ENCODE data around the gene PTPRK. TPM values are rescaled to one million over a fixed set of nuclear protein-coding genes. Genes with fewer than 3 reads are reported as not detected.
A peak's percentile ranks its signal among the peaks of the same experiment; 100 is the strongest.

PTPRK gene
- total RNA-seq, 2 donors from 2014 or later: 0.77 to 0.78 TPM

DNA sequence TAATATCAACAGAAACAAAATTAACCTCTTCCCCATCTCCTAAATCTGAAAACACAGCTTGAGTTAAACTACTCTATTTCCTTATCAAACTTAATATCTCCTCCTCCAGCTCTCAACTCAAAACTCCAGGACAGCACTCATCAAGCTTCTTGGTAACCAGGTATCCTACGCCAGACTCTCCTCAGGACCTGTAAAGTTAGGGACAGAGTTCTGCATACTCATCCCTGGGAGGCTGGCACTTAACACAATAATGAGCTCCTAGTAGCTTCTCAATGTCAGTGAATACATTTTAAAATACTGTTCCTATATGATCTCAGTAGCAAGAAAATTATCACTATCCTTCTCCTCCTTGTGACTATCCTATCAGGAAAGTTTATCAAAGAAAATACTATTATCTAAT is 240.3 kb downstream of the PTPRK start:
- no peak for ATAC-seq
- DNase-seq: no peak

DNA sequence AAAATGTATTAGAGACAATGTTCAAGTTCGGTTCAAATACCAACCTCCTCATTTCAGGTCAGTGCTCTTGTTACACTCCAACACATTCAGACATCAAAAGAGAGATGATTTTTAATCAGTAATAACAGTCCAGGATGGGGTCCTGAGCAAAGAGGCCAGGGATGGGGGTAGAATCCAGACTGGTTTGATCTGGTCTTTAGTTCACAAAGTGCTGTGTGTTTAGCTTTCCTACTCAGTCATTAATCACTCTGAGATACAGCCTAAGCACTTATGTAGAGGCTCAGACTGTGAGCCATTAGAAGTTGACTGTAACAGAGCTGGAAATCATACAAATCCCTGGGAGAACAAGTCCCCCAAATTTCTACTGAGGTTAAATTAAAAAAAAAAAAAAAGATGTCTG is 241.6 kb downstream of the PTPRK start:
- no peaks in the 10 kb centered on the region for H3K36me3 Mint-ChIP-seq (ENCODE audit: low read depth)
- DNase-seq (no peak), ATAC-seq (no peak)
- H3K4me1 Mint-ChIP-seq: peaks cover 2% of the 10 kb centered on the region
- no peaks in the 10 kb centered on the region for H3K27me3 Mint-ChIP-seq
- no peaks in the 10 kb centered on the region for H3K9me3 ChIP-seq (ENCODE audit: control insufficient read depth, low read length, poor library complexity, severe bottlenecking)
- no peak overlapping the region for H3K27ac Mint-ChIP-seq
- H3K4me3 Mint-ChIP-seq: no peak overlapping the region

More for the DNA sequence above, 240.3 kb downstream of the PTPRK start:
- Mint-ChIP-seq H3K4me3 (no peak overlapping the region), H3K27ac (no peak overlapping the region), H3K4me1 (peaks cover 7% of the 10 kb centered on the region), H3K36me3 (ENCODE audit: low read depth) (no peaks in the 10 kb centered on the region), H3K27me3 (no peaks in the 10 kb centered on the region)
- no peaks in the 10 kb centered on the region for H3K9me3 ChIP-seq (ENCODE audit: control insufficient read depth, low read length, poor library complexity, severe bottlenecking)

DNA sequence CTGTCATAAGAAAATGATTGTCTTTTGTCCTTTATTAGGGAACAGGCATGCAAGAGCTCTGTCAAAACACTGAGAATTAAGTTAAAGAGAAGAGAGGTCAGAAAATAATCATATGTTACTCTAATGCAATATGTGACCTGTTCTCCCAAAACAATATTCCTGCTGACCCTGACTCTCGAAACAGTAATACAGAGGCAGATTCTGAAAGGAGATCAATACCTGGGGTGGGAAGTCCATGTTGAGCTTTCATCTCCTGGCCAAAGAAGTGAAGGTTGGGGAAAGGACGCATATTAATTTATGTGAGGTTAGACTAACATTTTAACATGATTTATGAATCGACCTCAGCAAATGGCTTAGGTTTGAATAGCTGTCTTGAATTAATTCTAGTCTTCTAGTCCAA is 243.0 kb downstream of the PTPRK start:
- Mint-ChIP-seq H3K27ac (no peak overlapping the region), H3K36me3 (ENCODE audit: low read depth) (no peaks in the 10 kb centered on the region), H3K4me3 (no peak overlapping the region), H3K27me3 (no peaks in the 10 kb centered on the region), H3K4me1 (peaks cover 2% of the 10 kb centered on the region)
- DNase-seq (no peak), ATAC-seq (no peak)
- H3K9me3 ChIP-seq (ENCODE audit: control insufficient read depth, low read length, poor library complexity, severe bottlenecking): no peaks in the 10 kb centered on the region

DNA sequence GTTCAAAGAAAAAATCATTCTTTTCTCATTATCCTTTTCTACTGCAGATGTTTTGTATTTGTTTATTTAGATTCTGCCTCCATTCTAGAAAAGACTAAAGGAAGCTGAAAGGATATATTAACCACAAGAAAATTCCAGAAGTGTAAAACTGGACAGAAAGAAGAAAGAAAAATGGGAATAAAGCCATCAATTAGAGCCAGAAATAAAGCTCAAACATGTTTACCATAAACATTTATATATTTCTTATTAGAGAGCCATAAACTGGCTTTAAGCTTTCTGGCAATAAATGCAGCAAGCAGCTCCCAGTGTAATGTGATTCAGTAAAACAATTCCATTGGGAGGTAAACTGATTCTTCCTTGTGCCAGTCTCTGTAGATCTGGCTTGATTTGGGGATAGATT is 244.1 kb downstream of the PTPRK start:
- H3K36me3 Mint-ChIP-seq (ENCODE audit: low read depth): no peaks in the 10 kb centered on the region
- H3K9me3 ChIP-seq (ENCODE audit: control insufficient read depth, low read length, poor library complexity, severe bottlenecking): no peaks in the 10 kb centered on the region
- H3K27ac Mint-ChIP-seq: no peak overlapping the region
- ATAC-seq (no peak), DNase-seq (no peak)
- H3K27me3 Mint-ChIP-seq: no peaks in the 10 kb centered on the region
- H3K4me1 Mint-ChIP-seq: no peaks in the 10 kb centered on the region
- no peak overlapping the region for H3K4me3 Mint-ChIP-seq

DNA sequence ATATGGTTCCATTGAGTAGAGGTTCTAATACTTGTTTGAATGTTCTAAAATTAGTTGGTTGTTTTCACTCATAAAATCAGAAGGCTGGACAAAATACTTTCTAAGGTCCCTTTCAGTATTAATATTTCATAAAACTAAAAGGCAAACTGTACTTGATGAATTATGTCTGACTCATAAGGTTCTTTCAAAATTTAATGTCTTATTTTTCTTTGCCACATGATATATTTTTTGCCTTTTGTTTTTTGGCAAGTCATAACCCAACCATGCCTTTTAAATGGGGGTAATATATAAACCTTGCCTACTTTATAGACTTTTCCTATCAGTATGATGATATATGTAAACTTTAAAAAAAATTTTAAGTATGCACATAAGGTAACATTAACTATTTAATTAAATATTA is 244.7 kb downstream of the PTPRK start:
- Mint-ChIP-seq H3K27me3 (no peaks in the 10 kb centered on the region), H3K27ac (no peak overlapping the region), H3K4me3 (no peak overlapping the region), H3K36me3 (ENCODE audit: low read depth) (no peaks in the 10 kb centered on the region), H3K4me1 (no peaks in the 10 kb centered on the region)
- ATAC-seq: no peak
- DNase-seq: no peak
- no peaks in the 10 kb centered on the region for H3K9me3 ChIP-seq (ENCODE audit: control insufficient read depth, low read length, poor library complexity, severe bottlenecking)

DNA sequence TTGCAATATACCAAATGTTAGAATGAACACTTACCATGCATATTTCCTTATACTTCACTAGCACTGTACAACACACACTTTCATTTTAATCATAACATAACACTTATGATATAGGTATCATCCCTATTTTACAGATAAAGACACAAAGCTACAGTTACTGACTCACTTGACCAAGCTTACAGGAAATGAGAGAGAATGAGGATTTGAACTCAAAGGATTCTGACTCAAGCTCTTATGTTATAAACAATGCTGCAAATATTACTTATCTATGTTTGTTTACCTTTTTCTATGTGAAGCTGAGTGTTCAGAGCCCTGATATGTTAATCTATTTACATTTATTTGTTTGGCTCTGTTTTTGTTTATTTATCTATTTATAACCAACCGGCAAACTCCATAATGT is 245.4 kb downstream of the PTPRK start:
- no peaks in the 10 kb centered on the region for H3K27me3 Mint-ChIP-seq
- H3K36me3 Mint-ChIP-seq (ENCODE audit: low read depth): no peaks in the 10 kb centered on the region
- H3K4me1 Mint-ChIP-seq: no peaks in the 10 kb centered on the region
- H3K27ac Mint-ChIP-seq: no peak overlapping the region
- H3K4me3 Mint-ChIP-seq: no peak overlapping the region
- H3K9me3 ChIP-seq (ENCODE audit: control insufficient read depth, low read length, poor library complexity, severe bottlenecking): no peaks in the 10 kb centered on the region
- DNase-seq (no peak), ATAC-seq (no peak)

DNA sequence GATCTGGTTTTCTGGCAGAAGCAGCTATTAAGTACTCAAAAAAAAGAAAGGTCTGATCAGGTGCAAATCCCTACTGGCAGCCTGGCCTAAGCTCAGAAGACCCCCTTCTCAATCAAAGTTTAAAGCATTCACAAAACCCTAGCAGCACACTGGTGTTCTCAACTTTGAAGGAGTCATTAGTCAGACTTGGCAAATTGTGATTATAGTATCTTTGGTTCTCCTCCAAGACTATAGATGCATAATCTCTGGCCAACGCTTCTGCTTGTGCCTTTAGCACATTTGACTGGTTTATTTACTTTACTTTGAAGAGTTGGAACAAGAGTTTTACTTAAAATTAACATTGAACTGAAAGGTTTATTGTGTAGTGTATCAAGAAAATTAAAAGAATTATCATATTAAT is 248.9 kb downstream of the PTPRK start:
- Mint-ChIP-seq H3K27me3 (peaks cover 1% of the 10 kb centered on the region), H3K27ac (no peak overlapping the region), H3K4me3 (no peak overlapping the region), H3K4me1 (no peaks in the 10 kb centered on the region), H3K36me3 (ENCODE audit: low read depth) (peaks cover under 1% of the 10 kb centered on the region)
- DNase-seq: no peak
- H3K9me3 ChIP-seq (ENCODE audit: control insufficient read depth, low read length, poor library complexity, severe bottlenecking): no peaks in the 10 kb centered on the region
- ATAC-seq: no peak

DNA sequence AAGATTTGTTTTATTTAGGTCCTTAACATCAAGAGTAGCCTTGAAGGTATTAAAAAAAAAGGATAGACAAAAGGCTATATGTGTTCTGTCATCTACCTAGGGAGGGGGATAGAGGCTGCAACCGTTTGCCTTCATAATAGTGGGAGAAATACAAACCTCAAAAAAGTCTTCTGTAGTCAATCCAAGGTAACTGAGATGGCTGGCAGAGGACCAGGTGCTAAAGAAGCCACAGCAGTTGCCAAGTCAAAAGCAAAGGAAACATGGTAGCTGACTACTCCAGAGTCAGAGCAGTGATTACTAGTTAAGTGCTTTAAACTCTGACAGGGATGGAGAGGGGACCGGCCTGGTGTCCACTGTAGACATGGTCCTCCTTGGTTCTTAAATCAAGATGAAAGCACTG is 249.4 kb downstream of the PTPRK start:
- Mint-ChIP-seq H3K27me3 (peaks cover 6% of the 10 kb centered on the region), H3K4me1 (no peaks in the 10 kb centered on the region), H3K27ac (no peak overlapping the region), H3K4me3 (no peak overlapping the region), H3K36me3 (ENCODE audit: low read depth) (peaks cover 2% of the 10 kb centered on the region)
- no peak for ATAC-seq
- H3K9me3 ChIP-seq (ENCODE audit: control insufficient read depth, low read length, poor library complexity, severe bottlenecking): no peaks in the 10 kb centered on the region
- no peak for DNase-seq

DNA sequence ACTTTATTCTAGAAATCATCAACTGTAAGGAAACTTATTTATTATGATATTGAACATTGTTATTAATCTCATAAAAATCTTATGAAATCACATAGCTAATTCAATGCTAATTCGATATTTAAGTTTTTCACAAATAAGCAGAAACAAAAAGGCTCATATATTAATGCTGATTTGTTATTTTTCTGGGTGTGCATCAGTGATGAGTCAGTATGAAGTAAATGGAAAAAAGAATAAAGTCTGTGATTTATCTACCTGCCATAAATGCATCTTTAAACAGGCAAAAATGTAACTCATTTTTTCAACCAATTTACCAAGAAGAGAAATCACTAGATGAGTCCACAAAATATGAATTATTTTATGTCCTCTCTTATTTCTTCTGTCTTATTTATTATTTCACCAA is 253.5 kb downstream of the PTPRK start:
- H3K4me1 Mint-ChIP-seq: no peaks in the 10 kb centered on the region
- no peak for DNase-seq
- H3K9me3 ChIP-seq (ENCODE audit: control insufficient read depth, low read length, poor library complexity, severe bottlenecking): peaks cover 6% of the 10 kb centered on the region
- H3K27me3 Mint-ChIP-seq: peaks cover 6% of the 10 kb centered on the region
- no peak overlapping the region for H3K4me3 Mint-ChIP-seq
- no peak for ATAC-seq
- no peak overlapping the region for H3K27ac Mint-ChIP-seq
- H3K36me3 Mint-ChIP-seq (ENCODE audit: low read depth): peaks cover 2% of the 10 kb centered on the region

DNA sequence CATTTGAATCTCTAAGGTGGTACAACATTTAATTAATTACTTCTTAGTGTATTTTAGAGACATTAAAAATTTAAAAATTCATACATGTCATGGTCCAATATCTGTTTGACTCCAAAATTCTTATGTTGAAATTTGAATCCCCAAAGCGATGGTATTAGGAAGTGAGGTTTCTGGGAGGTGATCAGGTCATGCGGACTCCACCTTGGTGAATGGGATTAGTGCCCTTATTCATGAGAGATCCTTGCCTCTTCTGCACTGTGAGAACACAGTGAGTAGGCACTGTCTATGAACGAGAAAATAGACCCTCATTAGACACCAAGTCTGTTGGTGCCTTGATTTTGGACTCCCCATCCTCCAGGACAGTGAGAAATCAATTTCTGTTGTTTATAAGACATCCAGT is 254.7 kb downstream of the PTPRK start:
- H3K36me3 Mint-ChIP-seq (ENCODE audit: low read depth): peaks cover 2% of the 10 kb centered on the region
- peaks cover 6% of the 10 kb centered on the region for H3K27me3 Mint-ChIP-seq
- no peak overlapping the region for H3K4me3 Mint-ChIP-seq
- DNase-seq: no peak
- H3K27ac Mint-ChIP-seq: no peak overlapping the region
- no peak for ATAC-seq
- H3K4me1 Mint-ChIP-seq: peaks cover under 1% of the 10 kb centered on the region
- H3K9me3 ChIP-seq (ENCODE audit: control insufficient read depth, low read length, poor library complexity, severe bottlenecking): peaks cover 6% of the 10 kb centered on the region

DNA sequence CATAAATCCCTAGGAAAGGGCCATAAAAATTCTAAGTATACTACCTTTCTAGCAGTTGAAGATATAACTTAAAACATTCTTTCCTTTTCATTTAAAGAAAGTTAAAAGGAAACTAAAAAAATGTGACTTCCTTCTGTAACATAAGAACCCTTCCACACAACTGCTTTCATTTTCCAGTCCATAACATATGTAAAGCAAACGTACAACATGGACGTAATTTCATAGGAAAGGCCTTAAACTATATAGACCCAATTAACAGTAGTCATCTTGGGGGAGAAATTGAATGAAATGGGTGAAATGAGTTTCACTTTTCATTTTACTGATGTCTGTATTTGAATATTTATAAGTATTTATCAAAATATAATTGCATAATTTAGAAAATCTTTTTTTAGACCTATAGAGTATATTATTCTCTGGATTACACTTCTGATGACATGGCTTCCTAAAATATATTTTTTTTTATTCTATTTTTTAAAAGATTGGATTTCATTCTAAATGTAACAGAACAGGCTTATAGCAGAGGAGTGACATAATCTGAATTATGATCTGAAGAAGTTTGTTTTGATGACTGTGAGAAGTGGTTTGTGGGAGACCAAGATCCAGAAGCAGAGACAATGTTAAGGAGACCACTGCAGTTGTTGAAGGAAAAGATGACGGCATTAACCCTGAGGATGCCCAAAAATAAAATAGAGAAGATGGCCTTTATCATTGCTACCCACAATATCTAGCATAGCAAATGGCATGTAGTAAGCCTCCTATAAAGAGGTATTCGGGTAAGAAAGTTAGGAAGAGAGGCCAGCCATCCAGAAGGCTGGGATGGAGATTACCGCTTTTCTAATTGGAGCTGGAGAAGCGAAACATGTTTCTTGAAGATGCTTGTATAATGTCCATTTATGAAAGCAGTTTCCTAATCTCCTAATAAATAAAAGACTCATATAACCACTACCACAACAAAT is 260.4 kb downstream of the PTPRK start:
- Mint-ChIP-seq H3K27ac (peak overlapping the region; percentile 92), H3K27me3 (no peaks in the 10 kb centered on the region), H3K36me3 (ENCODE audit: low read depth) (no peaks in the 10 kb centered on the region), H3K4me3 (peak overlapping the region; percentile 84), H3K4me1 (peaks cover 17% of the 10 kb centered on the region)
- DNase-seq (no peak), ATAC-seq (peak; percentile 72)
- H3K9me3 ChIP-seq (ENCODE audit: control insufficient read depth, low read length, poor library complexity, severe bottlenecking): peaks cover 6% of the 10 kb centered on the region

DNA sequence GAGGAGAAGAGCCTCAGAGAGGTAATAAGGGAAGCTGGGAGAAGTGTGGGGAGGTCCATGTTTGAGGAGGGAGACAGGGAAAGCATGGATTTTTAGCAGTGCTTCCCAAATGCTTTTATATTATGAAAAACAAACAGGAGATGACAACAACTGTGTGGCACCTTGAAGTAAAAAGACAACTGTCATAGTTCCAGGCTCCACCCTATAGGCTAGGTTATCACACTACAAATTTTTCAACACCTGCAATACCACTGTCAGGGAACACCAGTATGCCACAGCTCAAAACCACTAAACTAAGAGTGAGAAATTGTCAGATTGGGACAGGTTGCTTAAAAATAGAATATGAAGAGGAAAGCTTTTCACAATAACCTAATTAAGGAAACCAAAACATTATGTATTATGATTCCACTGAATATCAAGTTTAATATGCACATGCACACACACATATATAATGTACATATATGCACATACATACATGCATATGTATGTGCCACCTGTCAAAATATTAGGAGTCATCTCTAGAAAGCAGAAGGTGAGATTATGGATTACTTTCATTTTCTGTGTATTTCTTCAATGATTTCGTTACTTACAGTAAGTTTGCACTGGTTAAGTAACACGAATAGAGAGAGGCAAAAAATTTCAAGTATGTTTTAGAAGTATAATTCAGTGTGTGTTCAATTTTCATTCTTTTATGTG is 261.2 kb downstream of the PTPRK start:
- no peaks in the 10 kb centered on the region for H3K36me3 Mint-ChIP-seq (ENCODE audit: low read depth)
- H3K27ac Mint-ChIP-seq: peak overlapping the region; percentile 92
- peaks cover 17% of the 10 kb centered on the region for H3K4me1 Mint-ChIP-seq
- peak; percentile 71 for ATAC-seq
- DNase-seq: no peak
- peak overlapping the region; percentile 84 for H3K4me3 Mint-ChIP-seq
- H3K27me3 Mint-ChIP-seq: no peaks in the 10 kb centered on the region
- H3K9me3 ChIP-seq (ENCODE audit: control insufficient read depth, low read length, poor library complexity, severe bottlenecking): peaks cover 6% of the 10 kb centered on the region

DNA sequence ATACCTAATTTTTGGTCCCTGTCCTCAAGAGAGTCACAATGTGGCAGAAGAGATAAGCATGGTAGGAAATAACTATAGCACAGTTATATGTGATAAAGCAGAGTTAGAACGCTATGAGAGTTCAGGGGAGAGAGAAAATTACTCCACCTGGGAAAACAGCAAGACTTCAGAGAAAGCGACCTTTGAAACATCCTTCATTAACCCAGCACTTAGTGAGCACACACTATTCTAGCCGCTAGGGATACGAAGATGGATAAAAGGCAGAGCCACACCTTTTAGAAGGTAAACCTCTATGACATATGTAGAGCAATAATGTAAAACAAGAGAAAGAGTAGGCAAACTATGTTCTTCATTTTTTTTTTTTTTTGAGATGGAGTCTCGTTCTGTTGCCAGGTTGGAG is 264.3 kb downstream of the PTPRK start:
- H3K9me3 ChIP-seq (ENCODE audit: control insufficient read depth, low read length, poor library complexity, severe bottlenecking): no peaks in the 10 kb centered on the region
- Mint-ChIP-seq H3K4me3 (no peak overlapping the region), H3K4me1 (peaks cover 31% of the 10 kb centered on the region), H3K27me3 (no peaks in the 10 kb centered on the region), H3K36me3 (ENCODE audit: low read depth) (no peaks in the 10 kb centered on the region), H3K27ac (no peak overlapping the region)
- ATAC-seq (no peak), DNase-seq (no peak)

All from T-helper 17 cell (primary cell).